OCI-LY3 (cell line): Measurements from ENCODE around the gene ZRANB1.

Source experiments
- H2AFZ ChIP-seq: fragments of 200-600, 300-600 bp; shearing (Covaris generic); 2 replicates; pipeline ENCODE4 v1.6.0; 2014; ENCODE audit warnings: antibody characterized with exemption, low read depth, low read length
- H3K27ac ChIP-seq: fragments of 200-600, 300-600 bp; sonication (generic); 2 replicates; pipeline ENCODE4 v1.5.1; 2014; ENCODE audit warnings: mild to moderate bottlenecking, low read length, moderate library complexity, mixed read lengths
- H3K27me3 ChIP-seq: fragments of 200-600, 300-600 bp; sonication (generic); 2 replicates; pipeline ENCODE4 v1.6.1; 2014; ENCODE audit warnings: low read depth, low read length, mixed read lengths
- H3K36me3 ChIP-seq: fragments of 200-600, 300-600 bp; sonication (generic); replicated peaks from 2 replicates; pipeline ENCODE3; 2014; ENCODE audit warnings: low read depth, low read length, mixed read lengths
- H3K4me1 ChIP-seq: fragments of 300-600, 200-600 bp; sonication (generic); 2 replicates; pipeline ENCODE4 v1.6.1; 2014; ENCODE audit warnings: low read length, mixed read lengths
- H3K4me2 ChIP-seq: fragments of 200-600, 300-600 bp; sonication (generic); 2 replicates; pipeline ENCODE4 v1.6.1; 2014; ENCODE audit warnings: low read length, mixed read lengths
- H3K4me3 ChIP-seq: fragments of 300-600, 200-600 bp; sonication (generic); 2 replicates; pipeline ENCODE4 v1.5.1; 2014; ENCODE audit warnings: antibody characterized with exemption, mild to moderate bottlenecking, low read length, moderate library complexity
- H3K79me2 ChIP-seq: fragments of 300-600, 200-600 bp; shearing (Covaris generic); 2 replicates; pipeline ENCODE4 v1.6.1; 2014; ENCODE audit warnings: mild to moderate bottlenecking, low read length, mixed read lengths
- H3K9ac ChIP-seq: fragments of 300-600, 200-600 bp; shearing (Covaris generic); 2 replicates; pipeline ENCODE4 v1.6.0; 2014; ENCODE audit warnings: mild to moderate bottlenecking, low read length, moderate library complexity
- H3K9me3 ChIP-seq: fragments of 200-600, 300-600 bp; shearing (Covaris generic); 2 replicates; pipeline ENCODE4 v1.6.1; 2014; ENCODE audit warnings: low read length, mixed read lengths; ENCODE audit not compliant: insufficient read depth
- H4K20me1 ChIP-seq: fragments of 200-600, 300-600 bp; sonication (generic); 2 replicates; pipeline ENCODE4 v1.6.1; 2016; ENCODE audit warnings: low read length, mixed read lengths; ENCODE audit not compliant: insufficient read depth
- CTCF ChIP-seq: fragments of 200-600, 300-600 bp; sonication (generic); IDR thresholded peaks from 2 replicates; pipeline ENCODE4 v1.5.1; 2014; ENCODE audit warnings: antibody characterized with exemption, low read length, low read depth
- EZH2phosphoT487 ChIP-seq: fragments of 200-600 bp; shearing (Covaris generic); IDR thresholded peaks from 2 replicates; pipeline ENCODE4 v1.6.1; 2018; ENCODE audit warnings: antibody characterized with exemption, mixed run types, low read depth

ZRANB1 gene

GRCh38 chr10:125035136-125035535 is 93.2 kb downstream of the ZRANB1 start:
- H3K4me1 ChIP-seq: no peaks in the 10 kb centered on the region
- H3K27me3 ChIP-seq: peaks cover 7% of the 10 kb centered on the region; the same call in 1 of the 2 replicates
- TF ChIP-seq EZH2phosphoT487 (no peak), CTCF (no peak)
- no peak overlapping the region for H2AFZ ChIP-seq
- no peak overlapping the region for H3K27ac ChIP-seq
- no peaks in the 10 kb centered on the region for H3K36me3 ChIP-seq
- no peak overlapping the region for H3K9ac ChIP-seq
- no peaks in the 10 kb centered on the region for H3K9me3 ChIP-seq
- H3K4me2 ChIP-seq: no peak overlapping the region
- H4K20me1 ChIP-seq: no peaks in the 10 kb centered on the region
- no peaks in the 10 kb centered on the region for H3K79me2 ChIP-seq
- no peak overlapping the region for H3K4me3 ChIP-seq

GRCh38 chr10:125035588-125036295 is 93.8 kb downstream of the ZRANB1 start:
- H3K4me1 ChIP-seq: no peaks in the 10 kb centered on the region
- H3K36me3 ChIP-seq: no peaks in the 10 kb centered on the region
- TF ChIP-seq EZH2phosphoT487 (no peak), CTCF (no peak)
- no peaks in the 10 kb centered on the region for H4K20me1 ChIP-seq
- no peak overlapping the region for H3K4me2 ChIP-seq
- H3K9me3 ChIP-seq: no peaks in the 10 kb centered on the region
- H3K27me3 ChIP-seq: peaks cover 8% of the 10 kb centered on the region; the same call in 1 of the 2 replicates
- no peaks in the 10 kb centered on the region for H3K79me2 ChIP-seq
- H3K9ac ChIP-seq: no peak overlapping the region
- no peak overlapping the region for H2AFZ ChIP-seq
- H3K4me3 ChIP-seq: no peak overlapping the region
- H3K27ac ChIP-seq: no peak overlapping the region

- Histone ChIP-seq H3K4me3 (no peak overlapping the region), H3K4me1 (no peaks in the 10 kb centered on the region), H3K36me3 (no peaks in the 10 kb centered on the region), H3K9ac (no peak overlapping the region), H3K4me2 (no peak overlapping the region), H3K9me3 (no peaks in the 10 kb centered on the region), H3K27me3 (peaks cover 10% of the 10 kb centered on the region; the same call in 1 of the 2 replicates), H3K27ac (no peak overlapping the region), H2AFZ (no peak overlapping the region), H4K20me1 (no peaks in the 10 kb centered on the region), H3K79me2 (no peaks in the 10 kb centered on the region)
- no peak for TF ChIP-seq CTCF
- no peak for TF ChIP-seq EZH2phosphoT487
These were observed 95.4 kb downstream of the ZRANB1 start for GRCh38 chr10:125037145-125037877.
